Measurements from ENCODE around the gene RHOB.

Gene RHOB

GRCh38 chr2:20468549-20469500 lies 22.0 kb downstream of the RHOB start:
- Mint-ChIP-seq H3K27me3 (no peaks in the 10 kb centered on the region), H3K27ac (no peak overlapping the region), H3K4me3 (no peak overlapping the region), H3K9me3 (no peaks in the 10 kb centered on the region), H3K36me3 (no peaks in the 10 kb centered on the region), H3K4me1 (no peaks in the 10 kb centered on the region)
- ATAC-seq: no peak

- Mint-ChIP-seq H3K4me3 (no peak overlapping the region), H3K4me1 (peaks cover 5% of the 10 kb centered on the region), H3K27me3 (no peaks in the 10 kb centered on the region), H3K36me3 (no peaks in the 10 kb centered on the region), H3K27ac (no peak overlapping the region), H3K9me3 (no peaks in the 10 kb centered on the region)
- ATAC-seq: no peak
Measured at GRCh38 chr2:20469595-20469994, 22.7 kb downstream of the RHOB start.

- no peaks in the 10 kb centered on the region for H3K9me3 Mint-ChIP-seq
- H3K4me3 Mint-ChIP-seq: no peak overlapping the region
- H3K27me3 Mint-ChIP-seq: no peaks in the 10 kb centered on the region
Measured at GRCh38 chr2:20470211-20470610, 23.3 kb downstream of the RHOB start.

GRCh38 chr2:20471148-20471547 lies 24.3 kb downstream of the RHOB start:
- Mint-ChIP-seq H3K4me3 (no peak overlapping the region), H3K4me1 (peaks cover 8% of the 10 kb centered on the region), H3K27ac (no peak overlapping the region), H3K9me3 (no peaks in the 10 kb centered on the region), H3K27me3 (no peaks in the 10 kb centered on the region), H3K36me3 (no peaks in the 10 kb centered on the region)
- ATAC-seq: no peak

More at GRCh38 chr2:20470211-20470610, 23.3 kb downstream of the RHOB start:
- no peak for ATAC-seq
- Mint-ChIP-seq H3K4me1 (peaks cover 8% of the 10 kb centered on the region), H3K36me3 (no peaks in the 10 kb centered on the region), H3K27ac (no peak overlapping the region)

- ATAC-seq: no peak
- Mint-ChIP-seq H3K9me3 (no peaks in the 10 kb centered on the region), H3K27ac (no peak overlapping the region), H3K4me1 (peaks cover 8% of the 10 kb centered on the region), H3K36me3 (no peaks in the 10 kb centered on the region), H3K4me3 (no peak overlapping the region), H3K27me3 (no peaks in the 10 kb centered on the region)
Measured at GRCh38 chr2:20471902-20472559, 25.2 kb downstream of the RHOB start.

- H3K9me3 Mint-ChIP-seq: no peaks in the 10 kb centered on the region
- H3K4me3 Mint-ChIP-seq: no peak overlapping the region
- no peak overlapping the region for H3K27ac Mint-ChIP-seq
- no peaks in the 10 kb centered on the region for H3K36me3 Mint-ChIP-seq
- peaks cover 8% of the 10 kb centered on the region for H3K4me1 Mint-ChIP-seq
- no peaks in the 10 kb centered on the region for H3K27me3 Mint-ChIP-seq
- ATAC-seq: no peak
Measured at GRCh38 chr2:20472569-20472968, 25.7 kb downstream of the RHOB start.

- no peak overlapping the region for H3K4me3 Mint-ChIP-seq
- no peak overlapping the region for H3K27ac Mint-ChIP-seq
- no peak for ATAC-seq
- H3K27me3 Mint-ChIP-seq: peaks cover 1% of the 10 kb centered on the region
- H3K4me1 Mint-ChIP-seq: peaks cover 8% of the 10 kb centered on the region
- H3K36me3 Mint-ChIP-seq: no peaks in the 10 kb centered on the region
- H3K9me3 Mint-ChIP-seq: no peaks in the 10 kb centered on the region
Measured at GRCh38 chr2:20473128-20473527, 26.3 kb downstream of the RHOB start.

GRCh38 chr2:20474757-20475566 lies 28.1 kb downstream of the RHOB start:
- H3K27ac Mint-ChIP-seq: no peak overlapping the region
- H3K9me3 Mint-ChIP-seq: peaks cover 3% of the 10 kb centered on the region
- peaks cover 10% of the 10 kb centered on the region for H3K27me3 Mint-ChIP-seq
- H3K36me3 Mint-ChIP-seq: no peaks in the 10 kb centered on the region
- peaks cover 8% of the 10 kb centered on the region for H3K4me1 Mint-ChIP-seq
- ATAC-seq: no peak
- H3K4me3 Mint-ChIP-seq: no peak overlapping the region

GRCh38 chr2:20475567-20475952 lies 28.7 kb downstream of the RHOB start:
- Mint-ChIP-seq H3K36me3 (no peaks in the 10 kb centered on the region), H3K27me3 (peaks cover 10% of the 10 kb centered on the region), H3K4me1 (peaks cover 8% of the 10 kb centered on the region), H3K27ac (no peak overlapping the region), H3K9me3 (peaks cover 3% of the 10 kb centered on the region), H3K4me3 (no peak overlapping the region)
- no peak for ATAC-seq

- ATAC-seq: no peak
- peaks cover 8% of the 10 kb centered on the region for H3K4me1 Mint-ChIP-seq
- H3K9me3 Mint-ChIP-seq: peaks cover 3% of the 10 kb centered on the region
- peaks cover 10% of the 10 kb centered on the region for H3K27me3 Mint-ChIP-seq
- H3K27ac Mint-ChIP-seq: no peak overlapping the region
- H3K4me3 Mint-ChIP-seq: no peak overlapping the region
- H3K36me3 Mint-ChIP-seq: no peaks in the 10 kb centered on the region
Measured at GRCh38 chr2:20476481-20476880, 29.6 kb downstream of the RHOB start.

GRCh38 chr2:20476950-20477349 lies 30.1 kb downstream of the RHOB start:
- H3K4me1 Mint-ChIP-seq: peaks cover 8% of the 10 kb centered on the region
- peaks cover 3% of the 10 kb centered on the region for H3K9me3 Mint-ChIP-seq
- ATAC-seq: no peak
- H3K27ac Mint-ChIP-seq: no peak overlapping the region
- no peaks in the 10 kb centered on the region for H3K36me3 Mint-ChIP-seq
- peaks cover 10% of the 10 kb centered on the region for H3K27me3 Mint-ChIP-seq
- no peak overlapping the region for H3K4me3 Mint-ChIP-seq

- no peak overlapping the region for H3K4me3 Mint-ChIP-seq
- ATAC-seq: no peak
- no peaks in the 10 kb centered on the region for H3K36me3 Mint-ChIP-seq
- peaks cover 8% of the 10 kb centered on the region for H3K4me1 Mint-ChIP-seq
- H3K27ac Mint-ChIP-seq: no peak overlapping the region
- H3K9me3 Mint-ChIP-seq: peaks cover 3% of the 10 kb centered on the region
- H3K27me3 Mint-ChIP-seq: peaks cover 11% of the 10 kb centered on the region
Measured at GRCh38 chr2:20478961-20479360, 32.1 kb downstream of the RHOB start.

GRCh38 chr2:20479835-20480234 lies 33.0 kb downstream of the RHOB start:
- Mint-ChIP-seq H3K9me3 (peaks cover 3% of the 10 kb centered on the region), H3K4me3 (no peak overlapping the region), H3K4me1 (peaks cover 1% of the 10 kb centered on the region), H3K27me3 (peaks cover 19% of the 10 kb centered on the region), H3K27ac (no peak overlapping the region), H3K36me3 (no peaks in the 10 kb centered on the region)
- ATAC-seq: no peak

- no peaks in the 10 kb centered on the region for H3K36me3 Mint-ChIP-seq
- no peak overlapping the region for H3K4me3 Mint-ChIP-seq
- H3K27me3 Mint-ChIP-seq: peaks cover 30% of the 10 kb centered on the region
- H3K27ac Mint-ChIP-seq: no peak overlapping the region
- peaks cover 3% of the 10 kb centered on the region for H3K9me3 Mint-ChIP-seq
- no peaks in the 10 kb centered on the region for H3K4me1 Mint-ChIP-seq
- no peak for ATAC-seq
Measured at GRCh38 chr2:20480913-20481312, 34.0 kb downstream of the RHOB start.

GRCh38 chr2:20481798-20482405 lies 35.0 kb downstream of the RHOB start:
- no peak for ATAC-seq
- H3K36me3 Mint-ChIP-seq: no peaks in the 10 kb centered on the region
- no peak overlapping the region for H3K27ac Mint-ChIP-seq
- H3K4me1 Mint-ChIP-seq: no peaks in the 10 kb centered on the region
- peaks cover 3% of the 10 kb centered on the region for H3K9me3 Mint-ChIP-seq
- peaks cover 34% of the 10 kb centered on the region for H3K27me3 Mint-ChIP-seq
- no peak overlapping the region for H3K4me3 Mint-ChIP-seq

All from stimulated activated memory B cell treated with anti-CD40 and anti-IgM and Interleukin-4, amounts not matched to agents 10 μg/mL and 1 μg/mL and 100 μg/mL, for 72 hours (primary cell).